Head of caudate nucleus (tissue), 42 donors: ENCODE data around the gene LNPEP.

Source experiments
- DNase-seq, 42 donors: peaks; one replicate each; pipeline versions ENCODE4 v3.0.0 to v3.0.0-alpha.2; 2020 to 2021; ENCODE audit warnings: mixed read lengths in 7 of 42
- intact Hi-C: fragments of 100-400 bp; cut with DNase I; formaldehyde crosslinking; loops from one replicate; pipeline ENCODE4 v1.15.0; 2022

Gene LNPEP

GRCh38 chr5:96935559-96936430 lies at the start of gene LNPEP:
Gene LNPEP, plus strand, starts transcription at chr5:96936080. Its CDS starts 76 bp downstream, at chr5:96936156.
- peak; percentile 90 to 99 (median 97) for DNase-seq
- intact Hi-C loops = loop anchor here (2.0 to 5.0 kb wide), 3 partner anchors 61 to 207 kb away; partner anchors contain the start of genes ERAP1 and LIX1

GRCh38 chr5:96893342-96893741 lies 42.5 kb upstream of the LNPEP start:
- intact Hi-C loops = no loop called here
- DNase-seq = no peak

GRCh38 chr5:96896276-96896675 lies 39.6 kb upstream of the LNPEP start:
- DNase-seq = no peak
- intact Hi-C loops = no loop called here

DNA sequence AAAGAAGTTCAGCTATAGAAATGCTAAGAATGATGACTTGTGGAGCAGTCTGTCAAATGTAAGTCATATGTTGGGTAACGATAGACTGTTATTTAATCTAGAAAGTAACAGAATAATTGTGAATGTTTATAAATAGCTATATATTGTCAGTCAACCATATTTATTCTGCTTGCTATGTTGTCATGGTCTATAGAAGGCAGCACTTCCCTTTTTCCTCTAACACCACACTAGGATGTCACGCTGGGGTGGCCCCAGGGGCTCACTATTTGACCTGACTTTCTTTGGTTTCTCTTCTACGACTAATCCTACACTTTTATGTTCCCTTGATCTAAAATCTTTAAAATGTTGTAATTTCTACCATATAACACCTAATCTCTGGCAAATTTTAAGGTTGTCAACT lies 39.1 kb upstream of the LNPEP start:
- DNase-seq = no peak
- intact Hi-C loops = no loop called here

DNA sequence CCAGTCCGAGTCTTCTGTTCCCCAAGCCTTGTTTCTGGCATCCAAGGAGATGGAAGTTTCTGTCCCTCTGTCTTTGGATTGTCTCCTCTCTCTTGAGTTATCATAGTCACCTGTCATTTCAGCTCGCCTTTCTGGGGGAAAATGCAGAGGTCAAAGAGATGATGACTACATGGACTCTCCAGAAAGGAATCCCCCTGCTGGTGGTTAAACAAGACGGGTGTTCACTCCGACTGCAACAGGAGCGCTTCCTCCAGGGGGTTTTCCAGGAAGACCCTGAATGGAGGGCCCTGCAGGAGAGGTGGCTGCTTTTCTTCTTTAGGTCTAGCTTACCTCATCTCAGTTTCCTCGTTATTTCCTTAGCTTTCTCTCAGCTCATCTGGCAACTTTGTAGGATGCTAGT lies 34.5 kb upstream of the LNPEP start:
- intact Hi-C loops = no loop called here
- no peak for DNase-seq

GRCh38 chr5:96901841-96902240 lies 34.0 kb upstream of the LNPEP start:
- intact Hi-C loops = no loop called here

DNA sequence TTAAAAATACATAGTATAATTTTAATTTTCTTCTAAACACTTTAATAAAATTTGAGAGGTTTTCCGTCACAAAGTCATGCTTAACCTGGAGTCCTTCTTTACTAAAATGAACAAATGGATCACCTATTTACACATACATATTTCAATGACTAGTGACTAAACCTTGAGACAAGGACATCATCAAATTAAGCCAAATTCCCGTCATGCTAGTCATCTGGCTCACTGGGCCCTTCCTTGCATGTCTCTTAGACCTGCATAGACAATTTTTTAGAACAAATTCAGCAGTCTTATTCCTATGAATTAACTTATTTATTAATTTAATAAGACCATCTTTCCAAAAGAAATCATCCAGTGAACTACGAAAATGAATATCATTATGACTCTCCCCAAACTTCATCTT lies 33.0 kb upstream of the LNPEP start:
- no peak for DNase-seq
- intact Hi-C loops = no loop called here

More at GRCh38 chr5:96901841-96902240, 34.0 kb upstream of the LNPEP start:
- DNase-seq = no peak

- intact Hi-C loops = no loop called here
- DNase-seq = no peak
Observed at GRCh38 chr5:96903300-96903699, 32.6 kb upstream of the LNPEP start.

DNA sequence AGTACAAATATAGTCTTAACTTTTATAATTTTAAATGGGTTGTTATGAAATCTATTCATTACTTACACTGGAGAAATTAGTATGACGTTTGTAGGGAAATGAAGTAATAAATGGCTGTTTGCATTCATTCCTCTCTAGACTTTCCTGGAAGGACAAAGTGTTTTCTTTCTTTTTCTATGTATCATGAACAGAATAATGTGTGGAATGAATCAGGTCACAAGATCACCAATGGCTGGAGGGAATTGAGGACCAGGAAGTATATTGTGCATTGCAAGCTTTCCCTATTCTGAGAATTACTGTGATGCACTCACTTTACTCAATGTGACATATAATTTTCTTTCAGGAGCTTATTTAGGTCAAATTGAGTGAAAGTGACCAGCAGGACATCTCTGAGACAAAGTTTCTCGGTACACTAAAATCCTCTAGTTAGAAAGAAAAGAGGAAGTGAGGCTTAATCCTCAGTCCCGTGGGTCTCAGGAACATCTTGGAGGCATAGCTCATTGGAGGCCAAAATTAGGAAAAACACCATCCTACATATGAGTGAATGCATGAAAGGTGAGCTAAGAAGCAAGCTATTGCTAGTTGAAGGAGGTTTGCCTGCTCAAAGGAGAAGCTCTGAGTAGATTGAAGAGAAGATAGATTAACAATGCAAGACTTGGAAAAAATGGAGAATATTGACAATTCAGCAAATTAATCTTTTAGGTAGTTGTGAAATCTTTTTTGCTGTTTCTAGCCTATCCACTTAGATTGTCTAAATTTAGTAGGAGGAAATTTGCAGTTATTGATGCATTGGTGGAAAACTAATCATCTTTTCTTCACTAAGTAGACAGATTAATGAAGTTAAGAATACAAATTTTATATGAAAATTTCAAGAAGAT lies 31.6 kb upstream of the LNPEP start:
- intact Hi-C loops = no loop called here
- DNase-seq = no peak

- no peak for DNase-seq
- intact Hi-C loops = no loop called here
Observed at GRCh38 chr5:96905864-96906263, 30.0 kb upstream of the LNPEP start.

GRCh38 chr5:96909003-96909402 lies 26.9 kb upstream of the LNPEP start:
- intact Hi-C loops = no loop called here
- DNase-seq = no peak

- intact Hi-C loops = no loop called here
- DNase-seq = no peak
Observed at GRCh38 chr5:96909435-96909834, 26.4 kb upstream of the LNPEP start.

GRCh38 chr5:96911139-96911538 lies 24.7 kb upstream of the LNPEP start:
- no peak for DNase-seq
- intact Hi-C loops = no loop called here

GRCh38 chr5:96913233-96913632 lies 22.6 kb upstream of the LNPEP start:
- intact Hi-C loops = no loop called here

GRCh38 chr5:96919754-96920197 lies 16.1 kb upstream of the LNPEP start:
- no peak for DNase-seq
- intact Hi-C loops = no loop called here

More at GRCh38 chr5:96913233-96913632, 22.6 kb upstream of the LNPEP start:
- no peak for DNase-seq

- DNase-seq = no peak
- intact Hi-C loops = no loop called here
Observed at GRCh38 chr5:96920744-96921355, 15.0 kb upstream of the LNPEP start.

DNA sequence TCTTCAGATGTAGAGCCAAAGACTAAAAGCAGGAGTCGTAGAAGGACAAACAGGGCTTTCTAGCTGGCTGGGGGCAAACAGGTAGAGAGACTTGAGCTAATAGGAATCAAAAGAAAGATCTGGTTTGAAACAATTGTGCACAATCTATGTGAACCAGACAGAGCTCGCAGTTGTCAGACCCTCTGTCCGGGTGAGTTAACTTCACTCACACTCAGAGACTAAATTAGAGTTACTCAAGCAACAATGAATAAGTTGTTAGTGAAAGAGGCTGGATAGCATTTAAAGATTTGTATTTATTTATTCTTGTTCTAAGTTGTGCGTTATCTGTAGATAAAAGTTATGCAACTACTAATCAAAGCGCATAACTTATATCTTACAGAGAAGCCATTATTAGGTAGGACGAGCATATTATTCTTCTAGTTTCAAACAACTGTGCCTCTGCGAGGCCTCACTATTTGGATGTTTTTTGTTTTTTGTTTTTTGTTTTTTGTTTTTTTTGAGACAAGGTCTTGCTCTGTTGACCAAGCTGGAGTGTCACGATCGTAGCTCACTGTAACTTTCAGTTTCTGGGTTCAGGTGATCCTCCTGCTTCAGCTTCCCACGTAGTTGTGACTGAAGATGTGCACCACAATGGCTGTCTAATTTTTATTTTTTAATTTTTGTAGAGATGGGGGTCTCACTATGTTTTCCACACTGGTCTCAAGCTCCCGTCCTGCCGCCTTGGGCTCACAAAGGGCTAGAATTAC lies 13.2 kb upstream of the LNPEP start:
- no peak for DNase-seq
- intact Hi-C loops = no loop called here

DNA sequence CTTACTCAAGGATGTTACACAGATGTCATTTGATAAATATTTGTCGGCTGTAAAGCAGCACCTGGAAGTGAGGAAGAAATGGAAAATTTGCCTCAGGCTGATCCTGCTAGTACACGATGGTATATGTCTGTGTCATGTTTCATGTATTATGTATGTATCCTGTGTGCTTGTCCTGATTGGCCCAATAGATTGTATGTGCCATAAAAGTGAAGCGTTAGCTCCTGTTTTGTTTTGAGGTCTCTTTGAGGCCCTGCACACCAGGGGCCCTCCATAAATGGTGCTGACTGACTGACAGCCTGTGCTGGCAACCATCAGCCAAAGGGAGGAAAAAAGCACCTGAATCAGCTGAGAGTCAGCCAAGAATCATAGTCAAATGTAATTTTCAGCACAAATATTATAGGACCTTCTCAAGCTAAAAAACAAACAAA lies 11.8 kb upstream of the LNPEP start:
- DNase-seq = no peak
- intact Hi-C loops = no loop called here

- intact Hi-C loops = no loop called here
- no peak for DNase-seq
Observed at GRCh38 chr5:96926276-96926675, 9.6 kb upstream of the LNPEP start.
